ENCODE measurements around the gene TMEM69. TPM values are rescaled to one million over a fixed set of nuclear protein-coding genes. Genes with fewer than 3 reads are reported as not detected.
"Not testable (repeated sequence)": the region's sequence is repeated elsewhere in the genome, so short reads cannot be mapped to it uniquely, and the experiment has no call there.

TMEM69 gene
- total RNA-seq, 1 experiment from 2014 or later: 144 TPM

GRCh38 chr1:45739137-45739536, 51.2 kb downstream of the TMEM69 start:
- no peak overlapping the region for H3K4me3 ChIP-seq (ENCODE audit: insufficient read depth, low read depth, low read length)
- no peaks in the 10 kb centered on the region for H3K27me3 ChIP-seq (ENCODE audit: control insufficient read depth, insufficient read depth, low read length)
- DNase-seq: no peak
- no peaks in the 10 kb centered on the region for H3K36me3 ChIP-seq (replicated peaks; ENCODE audit: control insufficient read depth, insufficient read depth, low read length)

- not testable (repeated sequence) for H3K27me3 ChIP-seq (ENCODE audit: control insufficient read depth, insufficient read depth, low read length); DNase-seq; H3K36me3 ChIP-seq (replicated peaks; ENCODE audit: control insufficient read depth, insufficient read depth, low read length); H3K4me3 ChIP-seq (ENCODE audit: insufficient read depth, low read depth, low read length)
Observed at GRCh38 chr1:45739641-45740156, 51.7 kb downstream of the TMEM69 start.

Other genes with a start within 250 kb of the TMEM69 start
- gene TESK2, start 197.0 kb upstream of the TMEM69 start, total RNA-seq (2014; rRNA removed; shearing (Covaris generic)): 14.5 and 17.7 TPM in 2 replicates
- 2.8 and 3.4 TPM in 2 replicates for gene CCDC163, start 188.1 kb upstream of the TMEM69 start, total RNA-seq (2014; rRNA removed; shearing (Covaris generic))
- 10.5 and 11.7 TPM in 2 replicates for gene MMACHC, start 187.9 kb upstream of the TMEM69 start, total RNA-seq (2014; rRNA removed; shearing (Covaris generic))
- 2,468 and 2,910 TPM in 2 replicates for gene PRDX1, start 166.3 kb upstream of the TMEM69 start, total RNA-seq (2014; rRNA removed; shearing (Covaris generic))
- gene AKR1A1, start 137.4 kb upstream of the TMEM69 start, total RNA-seq (2014; rRNA removed; shearing (Covaris generic)): 371 and 395 TPM in 2 replicates
- 205 and 261 TPM in 2 replicates for gene NASP, start 104.1 kb upstream of the TMEM69 start, total RNA-seq (2014; rRNA removed; shearing (Covaris generic))
- gene CCDC17, start 64.1 kb upstream of the TMEM69 start, total RNA-seq (2014; rRNA removed; shearing (Covaris generic)): 3.0 and 7.4 TPM in 2 replicates
- 156 and 178 TPM in 2 replicates for gene GPBP1L1, start 1.6 kb upstream of the TMEM69 start, total RNA-seq (2014; rRNA removed; shearing (Covaris generic))
- gene IPP, start 62.5 kb downstream of the TMEM69 start, total RNA-seq (2014; rRNA removed; shearing (Covaris generic)): 5.8 and 6.8 TPM in 2 replicates
- 31.8 and 51.0 TPM in 2 replicates for gene MAST2, start 115.4 kb downstream of the TMEM69 start, total RNA-seq (2014; rRNA removed; shearing (Covaris generic))